Right lobe of liver (tissue), 4 donors: ENCODE data around the gene ATP2A1.

Experiments used
- CTCF ChIP-seq, 4 donors: fragments of 200-600 bp in 3 of 4; fragments of 450-650 bp in 1 of 4; IDR thresholded peaks; one replicate each; pipeline versions ENCODE4 v1.5.1 to v1.8.0; 2016 to 2022; ENCODE audit warnings: antibody characterized with exemption in 4 of 4, mild to moderate bottlenecking in 2 of 4
- POLR2A ChIP-seq: fragments of 450-650 bp; IDR thresholded peaks from one replicate; pipeline ENCODE4 v1.6.1; 2017; ENCODE audit warnings: antibody characterized with exemption, mild to moderate bottlenecking
- donor health status: DM: no; HTN: no; CAD: no.
- donor health status: DM: no; HTN: no; CAD: no.
- donor health status: DM: no; HTN: yes; CAD: no.

GRCh38 chr16:28905229-28905754 is 27.0 kb downstream of the ATP2A1 start:
- no peak for TF ChIP-seq CTCF (IDR thresholded peaks at IDR 0.05)
- TF ChIP-seq POLR2A: no peak
